ENCODE results near the gene USP6NL. TPM values are rescaled to one million over a fixed set of nuclear protein-coding genes. Genes with fewer than 3 reads are reported as not detected.

Gene USP6NL
- total RNA-seq, 2 donors from 2014 or later = 2.3 to 3.9 TPM

GRCh38 chr10:11551916-11552602 is 59.4 kb downstream of the USP6NL start:
- H3K4me1 Mint-ChIP-seq (ENCODE audit: low read depth) = peaks cover 45% of the 10 kb centered on the region
- peaks cover 0 to 3% of the 10 kb centered on the region in 2 donors for H3K36me3 Mint-ChIP-seq (ENCODE audit: insufficient read depth in 2 of 2)
- H3K27me3 Mint-ChIP-seq (ENCODE audit: low read depth) = no peaks in the 10 kb centered on the region
- no peak for DNase-seq
- peak; percentile 91 to 93 for ATAC-seq (replicated peaks in 1 of 2)
- peaks cover 0 to 2% of the 10 kb centered on the region in 2 donors for H3K9me3 Mint-ChIP-seq
- H3K4me3 Mint-ChIP-seq = peak overlapping the region in 1 of 2 donors; percentile 50
- no peak overlapping the region for H3K27ac Mint-ChIP-seq

- Mint-ChIP-seq H3K9me3 (peaks cover 0 to 2% of the 10 kb centered on the region in 2 donors), H3K27ac (no peak overlapping the region), H3K4me3 (no peak overlapping the region), H3K36me3 (ENCODE audit: insufficient read depth in 2 of 2) (peaks cover 0 to 3% of the 10 kb centered on the region in 2 donors), H3K27me3 (ENCODE audit: low read depth) (no peaks in the 10 kb centered on the region), H3K4me1 (ENCODE audit: low read depth) (peaks cover 40% of the 10 kb centered on the region)
- DNase-seq (no peak), ATAC-seq (replicated peaks in 1 of 2) (no peak)
These were observed 60.3 kb downstream of the USP6NL start for GRCh38 chr10:11551104-11551503.

- no peak for DNase-seq
These were observed 62.7 kb downstream of the USP6NL start for GRCh38 chr10:11548768-11549099.

GRCh38 chr10:11548065-11548767 is 63.2 kb downstream of the USP6NL start:
- ATAC-seq (replicated peaks in 1 of 2) = no peak
- Mint-ChIP-seq H3K36me3 (ENCODE audit: insufficient read depth in 2 of 2) (no peaks in the 10 kb centered on the region), H3K9me3 (no peaks in the 10 kb centered on the region), H3K4me1 (ENCODE audit: low read depth) (peaks cover 20% of the 10 kb centered on the region), H3K4me3 (no peak overlapping the region), H3K27me3 (ENCODE audit: low read depth) (no peaks in the 10 kb centered on the region), H3K27ac (peak overlapping the region; percentile 14)
- DNase-seq = no peak

More at GRCh38 chr10:11548768-11549099, 62.7 kb downstream of the USP6NL start:
- no peak overlapping the region for H3K4me3 Mint-ChIP-seq
- H3K4me1 Mint-ChIP-seq (ENCODE audit: low read depth) = peaks cover 25% of the 10 kb centered on the region
- no peak for ATAC-seq (replicated peaks in 1 of 2)
- H3K9me3 Mint-ChIP-seq = no peaks in the 10 kb centered on the region
- no peaks in the 10 kb centered on the region for H3K36me3 Mint-ChIP-seq (ENCODE audit: insufficient read depth in 2 of 2)
- H3K27me3 Mint-ChIP-seq (ENCODE audit: low read depth) = no peaks in the 10 kb centered on the region
- no peak overlapping the region for H3K27ac Mint-ChIP-seq

GRCh38 chr10:11546581-11546980 is 64.9 kb downstream of the USP6NL start:
- DNase-seq = no peak
- no peak overlapping the region for H3K4me3 Mint-ChIP-seq
- H3K36me3 Mint-ChIP-seq (ENCODE audit: insufficient read depth in 2 of 2) = no peaks in the 10 kb centered on the region
- H3K9me3 Mint-ChIP-seq = no peaks in the 10 kb centered on the region
- H3K27ac Mint-ChIP-seq = no peak overlapping the region
- H3K27me3 Mint-ChIP-seq (ENCODE audit: low read depth) = no peaks in the 10 kb centered on the region
- peaks cover 4% of the 10 kb centered on the region for H3K4me1 Mint-ChIP-seq (ENCODE audit: low read depth)
- ATAC-seq (replicated peaks in 1 of 2) = no peak

- Mint-ChIP-seq H3K36me3 (ENCODE audit: insufficient read depth in 2 of 2) (peaks cover 0 to 2% of the 10 kb centered on the region in 2 donors), H3K4me3 (no peak overlapping the region), H3K27ac (no peak overlapping the region), H3K4me1 (ENCODE audit: low read depth) (peaks cover 13% of the 10 kb centered on the region), H3K9me3 (no peaks in the 10 kb centered on the region), H3K27me3 (ENCODE audit: low read depth) (no peaks in the 10 kb centered on the region)
- ATAC-seq (replicated peaks in 1 of 2) (no peak), DNase-seq (no peak)
These were observed 70.2 kb downstream of the USP6NL start for GRCh38 chr10:11541296-11541695.

GRCh38 chr10:11539191-11539868 is 72.1 kb downstream of the USP6NL start:
- no peaks in the 10 kb centered on the region for H3K9me3 Mint-ChIP-seq
- peaks cover 13% of the 10 kb centered on the region for H3K4me1 Mint-ChIP-seq (ENCODE audit: low read depth)
- H3K27ac Mint-ChIP-seq = no peak overlapping the region
- peak; percentile 90 to 92 for ATAC-seq (replicated peaks in 1 of 2)
- peaks cover 6% of the 10 kb centered on the region for H3K27me3 Mint-ChIP-seq (ENCODE audit: low read depth)
- peaks cover 0 to 2% of the 10 kb centered on the region in 2 donors for H3K36me3 Mint-ChIP-seq (ENCODE audit: insufficient read depth in 2 of 2)
- H3K4me3 Mint-ChIP-seq = no peak overlapping the region
- DNase-seq = no peak

- Mint-ChIP-seq H3K4me1 (ENCODE audit: low read depth) (peaks cover 16% of the 10 kb centered on the region), H3K9me3 (no peaks in the 10 kb centered on the region), H3K27ac (no peak overlapping the region), H3K27me3 (ENCODE audit: low read depth) (peaks cover 12% of the 10 kb centered on the region), H3K36me3 (ENCODE audit: insufficient read depth in 2 of 2) (peaks cover 0 to 2% of the 10 kb centered on the region in 2 donors), H3K4me3 (no peak overlapping the region)
- ATAC-seq (replicated peaks in 1 of 2) = no peak
- DNase-seq = no peak
These were observed 72.6 kb downstream of the USP6NL start for GRCh38 chr10:11538834-11539190.

GRCh38 chr10:11536228-11536627 is 75.2 kb downstream of the USP6NL start:
- no peak for DNase-seq
- Mint-ChIP-seq H3K4me1 (ENCODE audit: low read depth) (peaks cover 28% of the 10 kb centered on the region), H3K4me3 (no peak overlapping the region), H3K9me3 (no peaks in the 10 kb centered on the region), H3K27me3 (ENCODE audit: low read depth) (peaks cover 13% of the 10 kb centered on the region), H3K27ac (no peak overlapping the region), H3K36me3 (ENCODE audit: insufficient read depth in 2 of 2) (peaks cover 0 to 2% of the 10 kb centered on the region in 2 donors)
- no peak for ATAC-seq (replicated peaks in 1 of 2)

GRCh38 chr10:11535346-11535959 is 76.0 kb downstream of the USP6NL start:
- DNase-seq = no peak
- H3K4me1 Mint-ChIP-seq (ENCODE audit: low read depth) = peaks cover 28% of the 10 kb centered on the region
- H3K27me3 Mint-ChIP-seq (ENCODE audit: low read depth) = peaks cover 13% of the 10 kb centered on the region
- H3K4me3 Mint-ChIP-seq = no peak overlapping the region
- peaks cover 0 to 2% of the 10 kb centered on the region in 2 donors for H3K36me3 Mint-ChIP-seq (ENCODE audit: insufficient read depth in 2 of 2)
- no peak overlapping the region for H3K27ac Mint-ChIP-seq
- ATAC-seq (replicated peaks in 1 of 2) = no peak
- no peaks in the 10 kb centered on the region for H3K9me3 Mint-ChIP-seq

- H3K9me3 Mint-ChIP-seq = no peaks in the 10 kb centered on the region
- H3K27ac Mint-ChIP-seq = no peak overlapping the region
- ATAC-seq (replicated peaks in 1 of 2) = no peak
- no peak overlapping the region for H3K4me3 Mint-ChIP-seq
- peaks cover 13% of the 10 kb centered on the region for H3K27me3 Mint-ChIP-seq (ENCODE audit: low read depth)
- peaks cover 20% of the 10 kb centered on the region for H3K4me1 Mint-ChIP-seq (ENCODE audit: low read depth)
- DNase-seq = no peak
- H3K36me3 Mint-ChIP-seq (ENCODE audit: insufficient read depth in 2 of 2) = no peaks in the 10 kb centered on the region
These were observed 78.1 kb downstream of the USP6NL start for GRCh38 chr10:11533328-11533781.

- Mint-ChIP-seq H3K4me3 (peak overlapping the region in 1 of 2 donors; percentile 41), H3K36me3 (ENCODE audit: insufficient read depth in 2 of 2) (no peaks in the 10 kb centered on the region), H3K27ac (no peak overlapping the region), H3K4me1 (ENCODE audit: low read depth) (peaks cover 28% of the 10 kb centered on the region), H3K9me3 (no peaks in the 10 kb centered on the region), H3K27me3 (ENCODE audit: low read depth) (peaks cover 13% of the 10 kb centered on the region)
- DNase-seq (no peak), ATAC-seq (replicated peaks in 1 of 2) (no peak)
These were observed 79.1 kb downstream of the USP6NL start for GRCh38 chr10:11532306-11532705.

GRCh38 chr10:11530806-11531205 is 80.6 kb downstream of the USP6NL start:
- H3K27me3 Mint-ChIP-seq (ENCODE audit: low read depth) = peaks cover 13% of the 10 kb centered on the region
- no peaks in the 10 kb centered on the region for H3K9me3 Mint-ChIP-seq
- DNase-seq = no peak
- ATAC-seq (replicated peaks in 1 of 2) = no peak
- no peak overlapping the region for H3K4me3 Mint-ChIP-seq
- H3K36me3 Mint-ChIP-seq (ENCODE audit: insufficient read depth in 2 of 2) = peaks cover 0 to 2% of the 10 kb centered on the region in 2 donors
- H3K27ac Mint-ChIP-seq = no peak overlapping the region
- peaks cover 33% of the 10 kb centered on the region for H3K4me1 Mint-ChIP-seq (ENCODE audit: low read depth)

Data from activated T-cell treated with anti-CD3 and anti-CD28 coated beads, Interleukin-2, amount 50 U/mL, for 72 hours (primary cell).